Nucleus accumbens (tissue), 56 donors: Measurements from ENCODE around the gene C1R.
"Not testable (repeated sequence)": the region's sequence is repeated elsewhere in the genome, so short reads cannot be mapped to it uniquely, and the experiment has no call there.

Experiments used
- DNase-seq, 56 donors: peaks; one replicate each; lab custom pipeline; 2025; lab: John Stamatoyannopoulos, UW

C1R gene

DNA sequence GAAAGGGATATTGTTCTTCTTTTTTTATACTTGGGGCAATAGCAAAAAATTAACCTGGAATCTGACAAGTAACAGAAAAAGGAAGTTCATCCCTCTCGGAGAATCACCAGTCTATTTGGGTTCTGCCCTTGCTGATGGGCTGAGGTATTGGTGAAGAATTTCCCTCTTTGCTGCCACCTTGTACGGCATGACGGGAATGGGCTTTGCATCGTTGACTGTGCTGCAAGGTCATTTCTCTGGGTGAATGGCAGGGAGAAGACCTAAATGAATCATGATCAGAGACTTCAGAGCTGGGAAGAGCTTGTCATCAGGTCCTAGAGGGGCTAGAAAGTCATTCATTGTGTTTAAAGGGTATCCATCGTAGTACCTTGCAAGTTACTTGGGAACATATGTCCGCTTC lies 19.7 kb downstream of the C1R start:
- no peak for DNase-seq

DNA sequence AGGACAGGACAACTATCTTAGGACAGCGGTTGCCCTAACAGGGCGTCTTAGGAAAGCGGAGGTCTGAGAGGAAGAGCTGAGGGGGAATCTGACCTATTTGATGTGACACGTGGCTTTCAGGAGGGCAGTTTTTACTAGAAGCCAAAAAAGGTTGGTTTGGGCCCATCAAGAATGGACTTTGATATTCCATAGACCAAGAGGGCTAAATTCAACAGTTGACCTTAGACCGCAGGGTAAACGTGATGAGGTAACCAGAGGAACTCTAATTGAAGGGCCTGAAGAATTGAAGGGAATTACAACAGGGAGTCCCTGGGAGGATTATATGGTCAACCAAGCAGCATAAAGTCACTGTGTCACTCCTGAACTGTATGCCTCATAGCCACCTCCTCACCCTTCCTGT lies 20.2 kb downstream of the C1R start:
- no peak for DNase-seq

DNA sequence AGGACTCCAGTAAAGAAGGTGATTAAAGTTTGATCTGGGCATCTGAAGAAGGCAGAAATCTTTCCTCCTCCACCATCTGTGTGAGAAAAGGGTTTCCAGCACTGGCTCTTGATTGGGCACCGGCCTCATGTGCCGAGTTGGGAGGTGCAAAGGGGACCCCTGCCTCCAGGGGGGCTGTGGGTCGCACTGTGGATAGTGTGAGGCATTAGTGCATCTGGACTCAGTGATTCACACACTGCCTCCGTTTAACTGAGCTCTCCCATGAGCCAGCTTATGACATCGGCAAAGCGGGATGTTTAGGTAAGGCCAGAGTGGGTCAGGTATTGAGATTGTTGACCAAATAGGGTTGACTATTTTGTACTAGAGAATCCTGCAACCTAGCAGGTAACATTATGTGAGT lies 22.9 kb downstream of the C1R start:
- no peak for DNase-seq

DNA sequence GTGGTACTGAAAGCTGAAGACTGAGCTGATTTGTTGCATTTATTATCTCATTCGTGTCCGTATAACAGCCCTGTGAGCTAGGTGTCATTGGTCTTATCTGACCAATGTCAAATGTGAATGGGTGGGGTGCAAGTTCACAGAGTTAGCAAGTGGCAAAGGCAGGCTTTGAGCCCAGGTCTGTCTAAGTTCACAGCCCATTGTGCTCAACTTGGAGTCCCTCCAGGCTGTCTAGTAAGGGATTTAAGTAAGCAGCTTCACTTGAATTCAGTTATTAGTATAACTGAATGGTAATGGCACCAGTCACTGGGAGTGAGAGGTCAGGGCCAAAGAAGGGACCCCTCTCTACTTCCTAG lies 23.3 kb downstream of the C1R start:
- DNase-seq = no peak

DNA sequence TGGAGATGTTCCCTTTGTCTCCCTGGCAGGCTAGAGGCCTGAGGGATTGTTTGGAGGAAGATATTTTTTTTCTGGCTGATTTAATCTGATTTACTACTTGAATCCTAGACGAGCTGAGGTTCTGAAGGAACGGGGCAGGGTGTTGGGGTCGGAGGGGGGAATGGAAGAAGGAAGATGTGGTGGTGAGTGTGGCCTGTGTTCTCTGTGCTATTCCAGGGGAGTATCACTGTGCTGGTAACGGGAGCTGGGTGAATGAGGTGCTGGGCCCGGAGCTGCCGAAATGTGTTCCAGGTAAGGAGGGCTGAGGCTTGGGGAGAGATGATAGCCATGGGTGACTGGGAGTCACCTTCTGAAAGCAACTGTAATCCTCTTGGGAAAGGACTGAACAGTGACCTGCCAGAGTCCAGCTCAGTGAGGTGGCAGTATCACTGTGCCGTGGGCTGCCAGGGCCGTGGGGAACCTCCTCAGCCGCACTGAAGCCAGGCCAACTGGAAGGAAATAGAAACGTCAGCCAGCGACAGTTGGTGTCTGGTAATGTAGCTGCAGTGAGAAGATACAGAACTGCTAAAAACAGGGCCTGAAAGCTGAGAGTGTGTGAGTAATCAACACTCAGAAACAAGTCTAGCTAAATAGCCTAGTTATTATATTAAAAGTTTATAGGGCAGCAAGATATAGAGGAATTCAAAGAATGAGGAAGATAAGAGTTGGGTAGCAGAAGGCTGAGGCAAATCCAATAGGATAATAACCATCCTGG lies 23.8 kb downstream of the C1R start:
- no peak for DNase-seq

DNA sequence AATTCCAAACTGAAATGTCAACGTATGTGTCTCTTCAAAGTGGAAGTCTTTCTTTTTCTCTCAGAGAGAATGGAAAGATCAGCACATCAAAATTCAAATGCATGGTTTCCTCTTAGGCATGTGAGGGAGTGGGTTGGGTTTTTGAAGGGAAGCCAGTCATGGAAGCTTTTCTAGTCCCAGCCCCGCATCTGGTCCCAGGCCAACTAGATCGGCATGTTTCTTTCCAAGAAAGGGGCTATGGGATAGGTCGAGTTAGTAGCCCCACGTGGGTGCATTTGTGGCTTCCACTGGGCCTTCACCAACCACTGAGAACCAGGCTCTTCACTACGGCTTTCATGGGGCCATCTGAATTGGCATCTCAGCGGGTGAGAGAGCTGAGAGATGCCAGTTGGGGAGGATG lies 25.1 kb downstream of the C1R start:
- DNase-seq = no peak

DNA sequence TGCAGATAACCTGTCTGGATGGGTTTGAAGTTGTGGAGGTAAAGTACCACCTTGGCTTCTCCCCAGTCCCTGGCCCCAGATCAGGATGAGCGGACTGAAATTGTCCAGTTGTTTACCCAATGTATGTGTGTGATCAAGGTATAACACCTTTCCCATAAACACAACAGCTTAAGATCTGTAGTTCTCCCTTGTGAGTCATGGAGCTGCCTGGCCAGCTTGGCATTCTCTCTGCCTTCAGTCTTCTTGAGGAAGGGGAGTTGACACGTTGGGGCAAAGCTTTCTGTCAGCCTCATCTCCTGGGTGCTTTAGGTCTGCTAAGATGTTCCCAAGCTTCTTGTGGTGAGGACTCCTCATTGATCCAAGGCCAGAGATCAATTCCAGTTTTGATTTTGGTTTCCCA lies 25.6 kb downstream of the C1R start:
- DNase-seq = no peak

DNA sequence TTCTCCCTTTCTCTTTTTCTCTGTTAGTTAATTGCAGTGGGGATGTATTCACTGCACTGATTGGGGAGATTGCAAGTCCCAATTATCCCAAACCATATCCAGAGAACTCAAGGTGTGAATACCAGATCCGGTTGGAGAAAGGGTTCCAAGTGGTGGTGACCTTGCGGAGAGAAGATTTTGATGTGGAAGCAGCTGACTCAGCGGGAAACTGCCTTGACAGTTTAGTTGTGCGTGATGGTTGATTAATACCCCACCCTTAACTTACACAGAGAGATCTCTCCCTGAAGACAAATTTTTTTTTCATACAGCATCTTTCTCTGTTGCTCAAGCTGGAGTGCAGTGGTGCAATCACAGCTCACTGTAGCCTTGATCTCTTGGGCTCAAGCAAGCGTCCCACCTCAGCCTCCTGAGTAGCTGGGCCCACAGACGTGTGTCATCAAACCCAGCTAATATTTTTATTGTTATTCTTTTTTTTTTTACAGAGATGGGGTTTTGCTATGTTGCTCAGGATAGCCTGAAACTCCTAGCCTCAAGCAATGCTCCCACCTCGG lies 27.1 kb downstream of the C1R start:
- no peak for DNase-seq

DNA sequence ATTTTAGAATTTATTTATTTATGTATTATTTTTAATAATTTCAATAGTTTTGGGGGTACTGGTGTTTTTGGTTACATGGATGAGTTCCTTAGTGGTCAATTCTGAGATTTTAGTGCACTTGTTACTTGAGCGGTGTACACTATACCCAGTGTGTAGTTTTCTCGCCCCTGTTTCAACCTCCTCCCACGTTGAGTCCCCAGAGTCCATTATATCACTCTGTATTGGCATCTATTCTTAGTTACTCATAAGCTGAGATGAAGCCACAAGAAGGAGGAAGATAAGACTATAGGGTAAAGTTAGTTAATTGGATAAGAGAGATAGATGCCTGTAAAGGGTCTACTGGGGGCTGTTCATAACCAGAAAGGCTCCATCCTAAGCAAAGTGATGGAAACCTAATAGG lies 27.7 kb downstream of the C1R start:
- DNase-seq = no peak

DNA sequence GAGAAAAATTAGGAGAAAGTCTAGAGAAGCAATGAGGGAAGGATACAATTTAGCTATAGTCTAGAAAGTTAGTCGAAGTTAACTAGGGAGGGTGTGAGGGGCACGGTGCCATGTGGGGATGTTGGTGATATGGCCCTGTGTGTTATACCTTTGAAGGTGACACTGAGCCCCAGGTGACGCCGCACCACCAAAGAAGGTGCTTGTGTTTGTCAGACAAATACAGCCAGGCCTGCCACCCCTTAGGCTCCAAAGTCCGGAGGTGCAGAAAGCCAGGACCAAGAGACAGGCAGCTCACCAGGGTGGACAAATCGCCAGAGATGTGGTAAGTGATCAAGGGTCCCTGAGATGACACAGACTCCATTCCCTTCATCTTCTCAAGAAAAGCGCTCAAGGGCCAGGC lies 30.6 kb downstream of the C1R start:
- DNase-seq = no peak

DNA sequence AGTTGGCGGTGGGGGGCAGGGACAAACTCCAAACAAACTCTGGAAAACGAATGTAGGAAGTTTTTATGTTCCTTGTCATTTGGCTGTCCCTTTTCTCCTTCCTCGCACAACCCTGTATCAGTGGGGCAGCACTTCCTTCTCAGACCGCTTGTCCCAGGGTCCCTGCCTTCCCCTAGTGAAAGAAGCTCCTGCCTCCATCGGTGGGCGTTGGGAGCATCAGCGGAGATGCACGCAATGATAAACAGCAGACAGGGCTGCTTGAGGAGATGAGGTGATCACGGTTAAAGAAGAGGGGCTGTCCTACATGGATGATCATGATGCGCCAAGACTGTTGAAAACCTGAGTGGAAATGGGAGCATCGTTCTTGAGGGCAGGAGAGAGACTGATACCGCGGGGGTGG lies 31.1 kb downstream of the C1R start:
- DNase-seq = no peak

DNA sequence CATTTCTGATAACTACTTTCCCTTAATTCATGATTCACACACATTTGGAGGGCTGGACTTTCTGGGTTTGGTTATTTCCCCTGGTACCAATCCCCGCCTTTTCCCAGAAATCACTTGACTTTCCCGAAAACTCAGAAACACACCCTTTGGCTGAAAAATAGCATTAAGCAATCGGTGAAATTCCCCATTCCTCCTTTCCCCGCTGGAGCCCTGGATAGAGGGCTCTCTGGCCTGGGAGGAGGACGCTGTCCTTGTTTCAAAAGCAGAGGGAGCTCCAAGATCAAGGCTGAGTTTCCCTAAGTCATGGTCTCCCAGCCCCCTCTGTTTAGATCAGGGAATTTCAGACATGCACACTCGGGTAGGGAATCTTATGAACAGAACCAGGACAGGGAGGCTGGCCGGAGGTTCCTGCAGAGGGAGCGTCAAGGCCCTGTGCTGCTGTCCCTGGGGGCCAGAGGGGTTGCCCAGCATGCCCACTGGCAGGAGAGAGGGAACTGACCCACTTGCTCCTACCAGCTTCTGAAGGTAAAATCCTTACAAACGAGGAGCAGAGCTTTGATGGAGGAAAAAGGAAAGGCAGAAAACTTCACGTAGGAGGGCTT lies 31.8 kb downstream of the C1R start, which contains the start of gene C1S:
Gene C1S (plus strand): TSS at position 366 of the 602 bp plus-strand sequence. CDS start 1,195 bp downstream, outside the sequence.
- peak in 13 of 56 donors; percentile 2 to 18 (median 7) for DNase-seq

DNA sequence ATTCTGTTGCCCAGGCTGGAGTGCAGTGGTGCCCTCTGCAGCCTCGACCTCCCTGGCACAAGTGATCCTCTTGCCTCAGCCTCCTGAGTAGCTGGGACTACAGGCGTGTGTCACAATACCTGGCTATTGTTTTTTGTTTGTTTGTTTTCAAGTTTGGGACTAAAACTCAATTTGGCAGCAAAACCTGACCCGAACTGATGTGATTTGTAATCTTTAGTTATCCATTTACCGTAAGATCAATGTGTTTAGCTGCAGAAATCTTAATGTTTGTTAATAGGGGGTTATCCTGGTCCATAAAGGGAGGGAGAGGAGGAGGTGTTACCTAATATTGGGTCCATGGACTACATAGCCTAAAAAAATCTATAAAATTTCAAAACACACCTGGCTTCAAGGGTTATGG lies 32.5 kb downstream of the C1R start:
- no peak for DNase-seq

DNA sequence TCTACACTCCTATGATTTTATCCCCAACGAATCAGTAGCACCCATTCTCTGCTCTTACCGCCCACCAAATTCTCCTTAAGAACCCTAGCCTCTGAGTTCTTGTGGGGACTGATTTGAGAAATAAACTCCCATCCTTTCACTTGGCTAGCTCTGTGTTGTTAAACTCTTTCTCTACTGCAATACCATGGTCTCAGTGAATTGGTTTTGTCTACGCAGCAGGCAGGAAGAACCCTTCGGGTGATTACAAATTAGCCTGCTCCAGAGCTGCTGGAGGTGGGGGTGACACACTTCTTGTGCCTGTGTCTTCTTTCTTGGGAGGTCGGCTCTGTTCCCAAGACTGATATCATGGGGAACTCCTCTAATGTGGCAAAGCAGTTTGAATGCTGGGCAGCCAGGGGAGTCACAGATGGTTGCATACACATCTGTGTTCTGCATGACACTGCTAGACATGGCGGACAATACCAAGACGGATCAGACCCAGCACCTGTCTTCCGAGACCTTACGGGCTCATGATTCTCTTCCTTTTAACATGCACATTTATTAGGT lies 33.3 kb downstream of the C1R start:
- DNase-seq = no peak

DNA sequence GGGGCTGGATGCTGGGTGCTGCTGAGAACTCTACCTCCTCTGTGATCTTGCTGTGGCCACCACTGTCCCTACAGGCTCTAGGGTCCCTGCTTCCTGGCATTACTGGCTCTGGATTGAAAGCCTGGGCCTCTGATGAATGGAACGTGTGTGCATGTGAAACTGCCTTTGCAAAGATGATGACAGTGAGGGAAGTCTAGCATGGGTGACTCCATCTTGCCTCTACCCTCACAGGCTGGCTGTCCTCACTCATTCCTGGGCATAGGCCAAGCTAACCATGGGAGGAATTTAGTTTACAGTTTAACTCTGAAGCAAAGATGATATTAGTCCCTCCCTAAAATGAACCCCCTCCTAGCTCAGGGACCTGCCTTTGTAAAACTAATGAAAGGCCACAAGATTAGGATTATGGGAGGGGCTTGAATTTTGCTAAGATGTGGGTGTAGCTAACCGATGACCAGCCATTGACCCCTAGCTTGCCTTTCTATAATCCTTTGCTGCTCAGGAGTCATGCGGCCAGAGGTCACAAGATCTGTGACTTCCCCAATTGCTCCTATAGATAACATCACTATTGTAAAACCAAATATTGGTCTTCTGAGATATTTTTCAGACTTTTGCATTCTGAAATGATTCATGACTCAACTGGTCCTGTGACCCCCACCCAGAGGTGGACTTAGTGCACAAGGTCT lies 33.9 kb downstream of the C1R start:
- DNase-seq = no peak

DNA sequence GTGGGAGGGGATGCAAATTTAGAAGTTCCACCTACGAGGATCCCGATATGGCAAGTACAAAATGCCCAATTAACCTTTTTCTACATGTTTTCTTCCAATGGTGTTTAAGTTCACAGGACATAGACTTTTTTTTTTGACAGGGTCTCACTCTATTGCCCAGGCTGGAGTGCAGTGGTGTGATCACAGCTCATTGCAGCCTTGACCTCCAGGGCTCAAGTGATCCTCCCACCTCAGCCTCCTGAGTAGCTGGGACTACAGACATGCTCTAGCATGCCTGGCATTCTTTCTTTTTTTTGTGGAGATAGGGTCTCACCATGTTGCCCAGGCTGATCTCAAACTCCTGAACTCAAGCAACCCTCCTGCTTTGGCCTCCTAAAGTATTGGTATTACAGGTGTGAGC lies 36.5 kb downstream of the C1R start:
- not testable (repeated sequence) for DNase-seq

DNA sequence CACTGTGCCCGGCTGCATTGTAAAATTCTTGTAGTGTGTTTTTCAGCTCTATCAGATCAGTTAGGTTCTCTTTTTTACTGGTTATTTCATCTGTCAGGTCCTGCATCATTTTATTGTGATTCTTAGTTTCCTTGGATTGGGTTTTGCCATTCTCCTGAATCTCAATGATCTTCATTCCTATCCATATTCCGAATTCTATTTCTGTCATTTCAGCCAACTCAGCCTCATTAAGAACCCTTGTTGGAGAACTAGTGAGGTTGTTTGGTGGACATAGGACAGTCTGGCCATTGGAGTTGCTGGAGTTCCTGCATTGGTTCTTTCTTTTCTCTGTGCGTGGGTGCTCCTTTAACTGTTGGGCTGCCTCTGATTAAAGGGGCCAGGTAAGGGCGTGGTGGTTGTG lies 37.3 kb downstream of the C1R start:
- no peak for DNase-seq

DNA sequence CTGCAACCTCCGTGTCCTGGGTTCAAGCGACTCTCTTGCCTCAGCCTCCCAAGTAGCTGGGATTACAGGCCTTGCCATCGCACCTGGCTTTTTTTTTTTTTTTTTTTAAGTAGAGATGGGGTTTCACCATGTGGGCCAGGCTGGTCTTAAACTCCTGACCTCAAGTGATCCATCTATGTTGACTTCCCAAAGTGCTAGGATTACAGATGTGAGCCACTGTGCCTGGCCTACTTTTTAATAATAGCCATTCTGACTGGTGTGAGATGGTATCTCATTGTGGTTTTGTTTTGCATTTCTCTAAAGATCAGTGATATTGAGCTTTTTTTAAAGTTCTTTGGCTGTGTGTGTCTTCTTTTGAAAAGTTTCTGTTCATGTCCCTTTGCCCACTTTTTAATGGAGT lies 42.3 kb downstream of the C1R start:
- not testable (repeated sequence) for DNase-seq

DNA sequence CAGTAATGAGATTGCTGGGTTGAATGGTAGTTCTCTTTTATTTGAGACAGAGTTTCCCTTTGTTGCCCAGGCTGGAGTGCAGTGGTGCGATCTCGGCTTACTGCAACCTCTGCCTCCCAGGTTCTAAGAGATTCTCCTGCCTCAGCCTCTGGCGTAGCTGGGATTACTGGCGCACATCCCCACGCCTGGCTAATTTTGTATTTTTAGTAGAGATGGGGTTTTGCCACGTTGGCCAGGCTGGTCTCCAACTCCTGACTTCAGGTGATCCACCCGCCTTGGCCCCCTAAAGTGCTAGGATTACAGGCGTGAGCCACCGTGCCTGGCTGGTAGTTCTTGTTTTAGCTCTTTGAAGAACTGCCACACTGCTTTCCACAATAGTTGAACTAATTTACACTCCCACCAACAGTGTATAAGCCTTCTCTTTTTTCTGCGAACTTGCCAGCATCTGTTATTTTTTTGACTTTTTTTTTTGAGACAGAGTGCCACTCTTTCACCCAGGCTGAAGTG lies 42.7 kb downstream of the C1R start:
- not testable (repeated sequence) for DNase-seq

DNA sequence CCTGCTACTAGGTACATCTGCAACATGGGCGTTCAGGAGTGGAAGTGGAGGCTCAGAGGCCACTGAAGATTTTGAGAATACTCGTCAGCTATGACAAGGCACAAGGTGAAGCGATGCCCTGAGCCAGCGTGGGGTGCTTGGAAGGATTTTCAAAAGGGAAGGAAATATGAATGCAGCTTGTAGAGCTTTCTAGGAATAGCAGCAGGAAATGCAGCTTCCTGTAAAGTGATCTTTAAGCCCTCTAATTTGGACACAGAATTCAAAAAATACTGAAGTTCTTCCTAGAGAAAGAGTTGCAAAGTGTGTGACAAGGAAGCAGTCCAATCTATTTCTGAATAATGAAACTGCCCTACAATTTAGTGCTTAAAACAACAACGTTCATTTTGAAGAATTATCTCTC lies 44.9 kb downstream of the C1R start:
- no peak for DNase-seq
